Thyroid gland (tissue), 4 donors: ENCODE data around the gene DELE1.

ENCODE experiments used
- POLR2A ChIP-seq, 2 donors: fragments of 450-650 bp; IDR thresholded peaks; one replicate each; pipeline ENCODE4 v1.6.1; 2017; ENCODE audit warnings: antibody characterized with exemption in 2 of 2, mild to moderate bottlenecking in 2 of 2, moderate library complexity in 1 of 2
- TF ChIP-seq, protein P1 (sequence below), 6 experiments: fragments of 200-600 bp in 3 of 6; fragments of 450-650 bp in 3 of 6; sonication (generic) in 3 of 6; IDR thresholded peaks; one replicate each; pipeline ENCODE4 v1.5.1; 2016 to 2019; ENCODE audit warnings: antibody characterized with exemption in 6 of 6, mild to moderate bottlenecking in 2 of 6, inconsistent platforms in 1 of 6, moderate library complexity in 1 of 6

- TF ChIP-seq, protein P1, sequence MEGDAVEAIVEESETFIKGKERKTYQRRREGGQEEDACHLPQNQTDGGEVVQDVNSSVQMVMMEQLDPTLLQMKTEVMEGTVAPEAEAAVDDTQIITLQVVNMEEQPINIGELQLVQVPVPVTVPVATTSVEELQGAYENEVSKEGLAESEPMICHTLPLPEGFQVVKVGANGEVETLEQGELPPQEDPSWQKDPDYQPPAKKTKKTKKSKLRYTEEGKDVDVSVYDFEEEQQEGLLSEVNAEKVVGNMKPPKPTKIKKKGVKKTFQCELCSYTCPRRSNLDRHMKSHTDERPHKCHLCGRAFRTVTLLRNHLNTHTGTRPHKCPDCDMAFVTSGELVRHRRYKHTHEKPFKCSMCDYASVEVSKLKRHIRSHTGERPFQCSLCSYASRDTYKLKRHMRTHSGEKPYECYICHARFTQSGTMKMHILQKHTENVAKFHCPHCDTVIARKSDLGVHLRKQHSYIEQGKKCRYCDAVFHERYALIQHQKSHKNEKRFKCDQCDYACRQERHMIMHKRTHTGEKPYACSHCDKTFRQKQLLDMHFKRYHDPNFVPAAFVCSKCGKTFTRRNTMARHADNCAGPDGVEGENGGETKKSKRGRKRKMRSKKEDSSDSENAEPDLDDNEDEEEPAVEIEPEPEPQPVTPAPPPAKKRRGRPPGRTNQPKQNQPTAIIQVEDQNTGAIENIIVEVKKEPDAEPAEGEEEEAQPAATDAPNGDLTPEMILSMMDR (IDR thresholded peaks at IDR 0.05), result no peak
- no peak for TF ChIP-seq POLR2A (IDR thresholded peaks at IDR 0.05)
These were observed 40.0 kb downstream of the DELE1 start for GRCh38 chr5:141963701-141964100.
